ENCODE results near the gene VAT1L. TPM values are rescaled to one million over a fixed set of nuclear protein-coding genes. Genes with fewer than 3 reads are reported as not detected.

The VAT1L gene
- polyA plus RNA-seq, 1 donor, result 14.8 TPM

DNA sequence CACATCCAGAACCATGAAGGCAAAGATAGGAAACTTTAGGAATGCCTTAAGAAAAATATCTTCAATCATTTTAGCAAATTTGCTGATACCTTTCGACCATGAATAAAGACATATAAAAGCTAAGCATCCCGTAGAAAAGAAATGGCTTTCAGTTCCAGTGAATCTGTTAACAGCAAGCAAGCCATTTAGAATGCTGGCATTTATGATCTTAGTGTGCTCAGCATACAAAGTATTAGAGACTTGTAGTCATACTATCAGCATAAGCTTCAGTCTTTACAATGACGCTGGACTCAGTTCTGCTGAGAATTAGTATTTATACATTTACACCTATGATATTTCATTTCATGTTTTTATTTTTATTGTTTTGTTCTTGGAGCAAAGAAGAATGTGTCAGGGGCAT is 38.7 kb downstream of the VAT1L start:
- H3K4me1 ChIP-seq (ENCODE audit: control insufficient read depth, insufficient read depth, low read length), result no peaks in the 10 kb centered on the region
- H3K27ac ChIP-seq (ENCODE audit: low read length), result no peak overlapping the region
- DNase-seq, result no peak
- H3K4me3 ChIP-seq (ENCODE audit: low read length), result no peak overlapping the region
- no peaks in the 10 kb centered on the region for H3K36me3 ChIP-seq (ENCODE audit: control insufficient read depth, insufficient read depth, low read length)
- H3K27me3 ChIP-seq (ENCODE audit: control insufficient read depth, insufficient read depth, low read length), result no peaks in the 10 kb centered on the region
- H3K9me3 ChIP-seq (ENCODE audit: control insufficient read depth, low read depth, low read length), result no peaks in the 10 kb centered on the region
- WGBS (ENCODE audit: insufficient coverage, low lambda C conversion rate), result 100% methylated on average over 1 of the region's 3 CpGs

DNA sequence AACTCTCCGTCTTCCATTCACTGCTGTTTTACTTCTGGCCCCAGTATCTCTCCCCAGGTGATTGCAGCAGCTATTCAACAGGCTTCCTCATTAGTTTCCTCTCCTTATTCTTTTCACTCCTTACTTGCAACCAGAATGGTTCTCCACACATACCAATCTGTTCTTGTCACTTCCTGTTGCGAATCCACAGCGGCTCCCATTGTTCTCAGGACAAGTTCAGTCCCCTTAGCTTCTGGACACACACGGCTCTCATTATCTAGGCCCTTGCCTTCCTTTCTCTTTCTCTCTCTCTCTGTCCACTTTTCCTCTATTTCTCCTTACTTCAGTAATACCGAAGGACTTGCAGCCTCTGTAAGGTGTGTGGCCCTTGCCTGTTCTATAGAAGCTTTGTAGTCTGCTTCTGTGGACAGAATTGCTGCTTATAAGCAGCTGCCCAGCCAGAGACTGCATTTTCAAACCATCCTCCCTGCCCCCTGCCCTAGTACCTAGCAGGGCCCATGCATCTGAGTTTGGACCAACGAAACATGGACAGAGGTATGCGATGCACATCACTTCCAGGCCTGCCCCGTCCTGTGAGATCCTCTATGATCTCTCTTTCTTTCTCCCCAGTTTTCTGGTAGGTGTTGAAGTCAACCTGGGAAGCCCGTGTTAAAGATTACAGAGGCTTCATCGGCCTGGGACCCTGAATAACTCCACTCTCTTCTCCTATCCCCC is 45.7 kb downstream of the VAT1L start:
- Histone ChIP-seq H3K4me1 (ENCODE audit: control insufficient read depth, insufficient read depth, low read length) (no peaks in the 10 kb centered on the region), H3K36me3 (ENCODE audit: control insufficient read depth, insufficient read depth, low read length) (no peaks in the 10 kb centered on the region)
- WGBS (ENCODE audit: insufficient coverage, low lambda C conversion rate), result 80% methylated on average over 2 of the region's 10 CpGs

GRCh38 chr16:77834635-77835540 is 46.5 kb downstream of the VAT1L start:
- peak in 1 of 2 donors; percentile 25 for DNase-seq
- no peaks in the 10 kb centered on the region for H3K36me3 ChIP-seq (ENCODE audit: control insufficient read depth, insufficient read depth, low read length)
- 100% methylated on average over 1 of the region's 6 CpGs for WGBS (ENCODE audit: insufficient coverage, low lambda C conversion rate)

More for the DNA sequence above, 45.7 kb downstream of the VAT1L start:
- H3K9me3 ChIP-seq (ENCODE audit: control insufficient read depth, low read depth, low read length), result no peaks in the 10 kb centered on the region
- no peak overlapping the region for H3K27ac ChIP-seq (ENCODE audit: low read length)
- H3K27me3 ChIP-seq (ENCODE audit: control insufficient read depth, insufficient read depth, low read length), result no peaks in the 10 kb centered on the region
- no peak for DNase-seq
- H3K4me3 ChIP-seq (ENCODE audit: low read length), result no peak overlapping the region

GRCh38 chr16:77836801-77837200 is 48.4 kb downstream of the VAT1L start:
- Histone ChIP-seq H3K9me3 (ENCODE audit: control insufficient read depth, low read depth, low read length) (no peaks in the 10 kb centered on the region), H3K4me3 (ENCODE audit: low read length) (no peak overlapping the region), H3K27me3 (ENCODE audit: control insufficient read depth, insufficient read depth, low read length) (no peaks in the 10 kb centered on the region), H3K4me1 (ENCODE audit: control insufficient read depth, insufficient read depth, low read length) (no peaks in the 10 kb centered on the region), H3K27ac (ENCODE audit: low read length) (no peak overlapping the region), H3K36me3 (ENCODE audit: control insufficient read depth, insufficient read depth, low read length) (no peaks in the 10 kb centered on the region)
- DNase-seq, result no peak
- WGBS (ENCODE audit: insufficient coverage, low lambda C conversion rate), result 100% methylated on average over 1 of the region's 5 CpGs

More at GRCh38 chr16:77834635-77835540, 46.5 kb downstream of the VAT1L start:
- H3K27me3 ChIP-seq (ENCODE audit: control insufficient read depth, insufficient read depth, low read length), result no peaks in the 10 kb centered on the region
- no peak overlapping the region for H3K4me3 ChIP-seq (ENCODE audit: low read length)
- H3K9me3 ChIP-seq (ENCODE audit: control insufficient read depth, low read depth, low read length), result no peaks in the 10 kb centered on the region
- no peaks in the 10 kb centered on the region for H3K4me1 ChIP-seq (ENCODE audit: control insufficient read depth, insufficient read depth, low read length)
- no peak overlapping the region for H3K27ac ChIP-seq (ENCODE audit: low read length)

DNA sequence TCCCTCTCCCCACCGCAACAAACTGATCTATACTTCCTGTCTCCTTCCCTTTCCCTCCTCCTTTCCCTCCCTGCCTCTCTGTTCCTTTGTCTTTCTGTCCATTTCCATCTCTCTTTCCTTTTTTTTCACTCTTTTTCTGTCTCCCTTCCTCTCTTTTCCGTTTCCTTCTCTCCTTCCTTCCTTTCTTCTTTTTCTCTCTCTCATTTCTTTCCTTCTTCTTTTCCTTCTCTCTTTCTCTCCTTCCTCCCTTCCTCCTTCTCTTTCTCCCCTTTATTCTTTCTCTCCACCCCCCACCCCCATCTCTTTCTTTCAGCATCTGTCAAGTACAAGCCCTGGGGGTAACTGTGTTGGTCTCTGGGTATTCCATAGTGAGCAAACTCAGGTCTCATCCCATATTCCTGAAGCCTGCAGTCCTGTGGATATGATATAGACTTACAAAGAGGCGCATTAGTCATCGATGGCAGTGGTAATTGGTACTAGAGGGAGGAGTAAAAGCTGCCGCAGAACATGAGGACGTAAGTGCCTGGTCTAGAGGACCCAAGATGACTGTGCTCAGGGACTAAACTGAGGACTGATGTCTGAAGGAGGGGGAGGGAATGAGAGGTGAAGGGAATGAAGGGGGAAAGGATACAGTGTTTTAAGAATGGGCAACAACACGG is 50.4 kb downstream of the VAT1L start:
- H3K27ac ChIP-seq (ENCODE audit: low read length), result no peak overlapping the region
- no peaks in the 10 kb centered on the region for H3K4me1 ChIP-seq (ENCODE audit: control insufficient read depth, insufficient read depth, low read length)
- H3K27me3 ChIP-seq (ENCODE audit: control insufficient read depth, insufficient read depth, low read length), result no peaks in the 10 kb centered on the region
- DNase-seq, result no peak
- WGBS (ENCODE audit: insufficient coverage, low lambda C conversion rate), result 97% methylated on average over 4 of the region's 7 CpGs
- H3K36me3 ChIP-seq (ENCODE audit: control insufficient read depth, insufficient read depth, low read length), result no peaks in the 10 kb centered on the region
- H3K4me3 ChIP-seq (ENCODE audit: low read length), result no peak overlapping the region
- H3K9me3 ChIP-seq (ENCODE audit: control insufficient read depth, low read depth, low read length), result no peaks in the 10 kb centered on the region

GRCh38 chr16:77840093-77840492 is 51.7 kb downstream of the VAT1L start:
- no peak overlapping the region for H3K27ac ChIP-seq (ENCODE audit: low read length)
- no peak for DNase-seq
- H3K36me3 ChIP-seq (ENCODE audit: control insufficient read depth, insufficient read depth, low read length), result no peaks in the 10 kb centered on the region
- no peaks in the 10 kb centered on the region for H3K27me3 ChIP-seq (ENCODE audit: control insufficient read depth, insufficient read depth, low read length)
- no peaks in the 10 kb centered on the region for H3K9me3 ChIP-seq (ENCODE audit: control insufficient read depth, low read depth, low read length)
- no peaks in the 10 kb centered on the region for H3K4me1 ChIP-seq (ENCODE audit: control insufficient read depth, insufficient read depth, low read length)
- no peak overlapping the region for H3K4me3 ChIP-seq (ENCODE audit: low read length)
- no CpG with 5 or more reads among the region's 5 CpGs for WGBS (ENCODE audit: insufficient coverage, low lambda C conversion rate)

DNA sequence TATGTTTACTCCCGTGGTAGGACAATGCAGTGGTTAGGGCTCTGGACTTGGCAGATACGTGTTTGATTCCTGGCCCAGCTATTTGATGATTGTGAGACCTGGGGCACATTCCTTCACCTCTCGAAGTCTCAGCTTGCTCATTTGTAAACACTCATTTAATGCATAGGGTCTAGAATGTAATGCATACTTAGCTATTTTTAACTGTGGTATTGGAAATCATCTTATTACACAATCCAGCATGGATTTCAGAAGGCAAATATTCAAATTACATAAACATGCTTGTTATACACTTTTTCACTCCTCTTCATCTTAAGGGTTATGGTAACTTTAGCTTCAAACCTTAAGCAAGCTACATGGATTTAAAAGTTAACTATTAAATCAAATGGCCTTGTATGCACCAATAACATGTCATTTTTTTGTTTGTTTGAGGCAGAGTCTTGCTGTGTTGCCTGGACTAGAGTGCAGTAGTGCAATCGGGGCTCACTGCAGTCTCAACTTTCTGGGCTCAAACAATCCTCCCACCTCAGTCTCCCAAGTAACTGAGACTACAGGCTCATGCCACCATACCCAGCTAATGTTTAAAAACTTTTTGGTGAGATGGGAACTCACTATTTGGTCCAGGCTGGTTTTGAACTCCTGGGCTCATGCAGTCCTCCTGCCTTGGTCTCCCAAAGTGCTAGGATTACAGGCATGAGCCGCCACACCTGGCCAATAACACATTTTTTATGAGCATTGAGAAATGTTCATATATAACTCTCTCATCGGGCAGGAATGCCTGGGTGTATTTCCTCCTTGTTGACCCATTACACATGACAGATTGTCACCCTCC is 52.5 kb downstream of the VAT1L start:
- no peak overlapping the region for H3K27ac ChIP-seq (ENCODE audit: low read length)
- no peak for DNase-seq
- H3K9me3 ChIP-seq (ENCODE audit: control insufficient read depth, low read depth, low read length), result no peaks in the 10 kb centered on the region
- no peaks in the 10 kb centered on the region for H3K4me1 ChIP-seq (ENCODE audit: control insufficient read depth, insufficient read depth, low read length)
- WGBS (ENCODE audit: insufficient coverage, low lambda C conversion rate), result 20% methylated on average over 1 of the region's 6 CpGs
- H3K4me3 ChIP-seq (ENCODE audit: low read length), result no peak overlapping the region
- H3K27me3 ChIP-seq (ENCODE audit: control insufficient read depth, insufficient read depth, low read length), result no peaks in the 10 kb centered on the region
- H3K36me3 ChIP-seq (ENCODE audit: control insufficient read depth, insufficient read depth, low read length), result no peaks in the 10 kb centered on the region

GRCh38 chr16:77841502-77841763 is 53.1 kb downstream of the VAT1L start:
- no peaks in the 10 kb centered on the region for H3K36me3 ChIP-seq (ENCODE audit: control insufficient read depth, insufficient read depth, low read length)
- no peak overlapping the region for H3K27ac ChIP-seq (ENCODE audit: low read length)
- H3K27me3 ChIP-seq (ENCODE audit: control insufficient read depth, insufficient read depth, low read length), result peaks cover 3% of the 10 kb centered on the region
- no peak for DNase-seq
- no CpG with 5 or more reads among the region's 3 CpGs for WGBS (ENCODE audit: insufficient coverage, low lambda C conversion rate)
- no peaks in the 10 kb centered on the region for H3K9me3 ChIP-seq (ENCODE audit: control insufficient read depth, low read depth, low read length)
- H3K4me3 ChIP-seq (ENCODE audit: low read length), result no peak overlapping the region
- no peaks in the 10 kb centered on the region for H3K4me1 ChIP-seq (ENCODE audit: control insufficient read depth, insufficient read depth, low read length)

- H3K4me3 ChIP-seq (ENCODE audit: low read length), result no peak overlapping the region
- no peak for DNase-seq
- WGBS (ENCODE audit: insufficient coverage, low lambda C conversion rate), result 100% methylated on average over 1 of the region's 3 CpGs
Measured at GRCh38 chr16:77842468-77842867, 54.1 kb downstream of the VAT1L start.

DNA sequence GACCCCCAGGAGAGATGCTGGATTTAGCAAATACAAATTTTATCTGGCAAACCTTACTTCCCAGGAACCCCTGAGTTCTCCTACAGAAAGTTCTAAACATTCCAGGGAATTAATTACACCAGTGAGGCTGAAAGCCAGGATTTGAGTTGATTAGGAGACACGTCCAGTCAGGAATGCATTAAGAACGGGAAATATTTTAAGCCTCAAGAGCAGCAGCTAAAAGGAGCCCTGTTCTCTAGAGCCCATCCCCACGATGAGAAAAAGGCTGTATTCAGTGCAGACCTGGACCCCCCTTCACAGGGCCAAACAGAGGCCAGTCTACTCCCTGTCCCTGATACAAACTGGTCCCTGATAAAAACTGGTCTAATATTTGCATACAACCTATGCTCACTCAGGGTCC is 55.0 kb downstream of the VAT1L start:
- Histone ChIP-seq H3K4me1 (ENCODE audit: control insufficient read depth, insufficient read depth, low read length) (no peaks in the 10 kb centered on the region), H3K27me3 (ENCODE audit: control insufficient read depth, insufficient read depth, low read length) (peaks cover 3% of the 10 kb centered on the region), H3K4me3 (ENCODE audit: low read length) (no peak overlapping the region), H3K9me3 (ENCODE audit: control insufficient read depth, low read depth, low read length) (no peaks in the 10 kb centered on the region), H3K27ac (ENCODE audit: low read length) (no peak overlapping the region), H3K36me3 (ENCODE audit: control insufficient read depth, insufficient read depth, low read length) (no peaks in the 10 kb centered on the region)
- DNase-seq, result no peak
- no CpG with 5 or more reads among the region's 3 CpGs for WGBS (ENCODE audit: insufficient coverage, low lambda C conversion rate)

More at GRCh38 chr16:77842468-77842867, 54.1 kb downstream of the VAT1L start:
- no peak overlapping the region for H3K27ac ChIP-seq (ENCODE audit: low read length)
- no peaks in the 10 kb centered on the region for H3K36me3 ChIP-seq (ENCODE audit: control insufficient read depth, insufficient read depth, low read length)
- peaks cover 3% of the 10 kb centered on the region for H3K27me3 ChIP-seq (ENCODE audit: control insufficient read depth, insufficient read depth, low read length)
- H3K4me1 ChIP-seq (ENCODE audit: control insufficient read depth, insufficient read depth, low read length), result no peaks in the 10 kb centered on the region
- no peaks in the 10 kb centered on the region for H3K9me3 ChIP-seq (ENCODE audit: control insufficient read depth, low read depth, low read length)

Data from large intestine (tissue), 3 donors.